ENCODE measurements around the gene EPHB1. TPM values are rescaled to one million over a fixed set of nuclear protein-coding genes. Genes with fewer than 3 reads are reported as not detected.

The EPHB1 gene
- polyA plus RNA-seq, 1 donor from 2014 or later = 18.7 TPM

GRCh38 chr3:135260025-135260424, 465.0 kb downstream of the EPHB1 start:
- Histone ChIP-seq H3K9me2 (ENCODE audit: insufficient read depth, low read length) (no peaks in the 10 kb centered on the region), H3K4me2 (ENCODE audit: low read length) (no peak overlapping the region), H3K27ac (ENCODE audit: low read length) (no peak overlapping the region), H2AFZ (ENCODE audit: low read depth, low read length) (no peak overlapping the region), H3K9ac (ENCODE audit: low read length) (no peak overlapping the region), H3F3A (ENCODE audit: insufficient read depth, low read length, poor library complexity, severe bottlenecking) (no peaks in the 10 kb centered on the region), H4K20me1 (ENCODE audit: insufficient read depth) (no peaks in the 10 kb centered on the region), H3K36me3 (ENCODE audit: insufficient read depth, low read length) (peaks cover 5% of the 10 kb centered on the region), H3K9me3 (ENCODE audit: low read length) (no peaks in the 10 kb centered on the region), H3K27me3 (ENCODE audit: insufficient read depth, low read depth, low read length) (no peaks in the 10 kb centered on the region), H3K79me2 (replicated peaks; ENCODE audit: insufficient read depth, low read length) (no peaks in the 10 kb centered on the region), H3K4me3 (ENCODE audit: low read length) (no peak overlapping the region)
- TF ChIP-seq TAF1 (IDR thresholded peaks at IDR 0.05; ENCODE audit: low read depth) (no peak), EP300 (conservative IDR thresholded peaks at IDR 0.05; ENCODE audit: poor library complexity, severe bottlenecking) (no peak), SMC3 (conservative IDR thresholded peaks at IDR 0.05; ENCODE audit: poor library complexity) (no peak), EZH2 (IDR thresholded peaks at IDR 0.05; ENCODE audit: borderline replicate concordance, insufficient read depth, low read length, poor library complexity, severe bottlenecking) (no peak), REST (IDR thresholded peaks at IDR 0.05; ENCODE audit: borderline replicate concordance) (no peak), RAD21 (conservative IDR thresholded peaks at IDR 0.05) (no peak), POLR2AphosphoS5 (IDR thresholded peaks at IDR 0.05) (no peak), MXI1 (conservative IDR thresholded peaks at IDR 0.05; ENCODE audit: poor library complexity, severe bottlenecking) (no peak)
- TF ChIP-seq, protein P1, sequence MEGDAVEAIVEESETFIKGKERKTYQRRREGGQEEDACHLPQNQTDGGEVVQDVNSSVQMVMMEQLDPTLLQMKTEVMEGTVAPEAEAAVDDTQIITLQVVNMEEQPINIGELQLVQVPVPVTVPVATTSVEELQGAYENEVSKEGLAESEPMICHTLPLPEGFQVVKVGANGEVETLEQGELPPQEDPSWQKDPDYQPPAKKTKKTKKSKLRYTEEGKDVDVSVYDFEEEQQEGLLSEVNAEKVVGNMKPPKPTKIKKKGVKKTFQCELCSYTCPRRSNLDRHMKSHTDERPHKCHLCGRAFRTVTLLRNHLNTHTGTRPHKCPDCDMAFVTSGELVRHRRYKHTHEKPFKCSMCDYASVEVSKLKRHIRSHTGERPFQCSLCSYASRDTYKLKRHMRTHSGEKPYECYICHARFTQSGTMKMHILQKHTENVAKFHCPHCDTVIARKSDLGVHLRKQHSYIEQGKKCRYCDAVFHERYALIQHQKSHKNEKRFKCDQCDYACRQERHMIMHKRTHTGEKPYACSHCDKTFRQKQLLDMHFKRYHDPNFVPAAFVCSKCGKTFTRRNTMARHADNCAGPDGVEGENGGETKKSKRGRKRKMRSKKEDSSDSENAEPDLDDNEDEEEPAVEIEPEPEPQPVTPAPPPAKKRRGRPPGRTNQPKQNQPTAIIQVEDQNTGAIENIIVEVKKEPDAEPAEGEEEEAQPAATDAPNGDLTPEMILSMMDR (IDR thresholded peaks at IDR 0.05; ENCODE audit: poor library complexity, severe bottlenecking) = no peak

DNA sequence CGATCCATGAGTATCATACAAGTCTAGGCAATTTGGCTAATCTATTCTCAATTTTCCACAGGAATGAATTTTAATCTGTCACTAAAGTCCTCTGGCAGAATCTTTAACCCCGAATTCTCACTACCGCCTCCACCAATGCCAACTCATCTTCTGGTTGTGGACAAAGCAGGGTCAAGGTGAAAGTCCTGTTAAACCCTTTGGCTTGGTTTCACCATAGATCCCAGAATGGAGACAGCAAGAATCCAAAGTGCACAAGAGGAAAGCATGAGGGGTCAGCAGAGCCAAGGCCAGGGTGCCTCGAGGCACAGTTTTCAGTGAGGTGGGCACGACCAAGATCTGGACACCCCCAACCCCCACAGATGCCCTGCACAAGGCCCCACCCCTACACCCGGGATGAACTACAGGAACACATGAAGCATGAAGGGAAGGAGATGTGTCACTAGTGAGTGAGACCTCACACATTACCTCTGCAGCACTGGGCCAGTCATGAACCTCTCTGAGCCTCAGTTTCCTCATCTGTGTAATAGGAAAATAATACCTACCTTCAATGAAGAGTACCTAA, 466.2 kb downstream of the EPHB1 start:
- Histone ChIP-seq H3K27ac (ENCODE audit: low read length) (no peak overlapping the region), H4K20me1 (ENCODE audit: insufficient read depth) (no peaks in the 10 kb centered on the region), H3K36me3 (ENCODE audit: insufficient read depth, low read length) (peaks cover 5% of the 10 kb centered on the region), H3K4me3 (ENCODE audit: low read length) (no peak overlapping the region), H3K9me3 (ENCODE audit: low read length) (no peaks in the 10 kb centered on the region), H3K9me2 (ENCODE audit: insufficient read depth, low read length) (no peaks in the 10 kb centered on the region), H3F3A (ENCODE audit: insufficient read depth, low read length, poor library complexity, severe bottlenecking) (no peaks in the 10 kb centered on the region), H3K4me2 (ENCODE audit: low read length) (no peak overlapping the region), H3K9ac (ENCODE audit: low read length) (no peak overlapping the region), H2AFZ (ENCODE audit: low read depth, low read length) (no peak overlapping the region), H3K27me3 (ENCODE audit: insufficient read depth, low read depth, low read length) (no peaks in the 10 kb centered on the region), H3K79me2 (replicated peaks; ENCODE audit: insufficient read depth, low read length) (no peaks in the 10 kb centered on the region)
- no peak for TF ChIP-seq MXI1 (conservative IDR thresholded peaks at IDR 0.05; ENCODE audit: poor library complexity, severe bottlenecking)
